Left forelimb (tissue), 1 donor: ENCODE measurements around the gene RAD50.
"Not testable (repeated sequence)": the region's sequence is repeated elsewhere in the genome, so short reads cannot be mapped to it uniquely, and the experiment has no call there.

Source experiments
- DNase-seq: peaks from one replicate; pipeline ENCODE4 v3.0.0-alpha.2; 2018; ENCODE audit warnings: low spot score

RAD50 gene

GRCh38 chr5:132675936-132676689 lies 119.3 kb downstream of the RAD50 start:
- no peak for DNase-seq

GRCh38 chr5:132677191-132677590 lies 120.4 kb downstream of the RAD50 start:
- DNase-seq, result no peak

- no peak for DNase-seq
Measured at GRCh38 chr5:132677682-132678400, 121.1 kb downstream of the RAD50 start.

- no peak for DNase-seq
Measured at GRCh38 chr5:132678735-132679134, 122.0 kb downstream of the RAD50 start.

- no peak for DNase-seq
Measured at GRCh38 chr5:132679166-132679565, 122.4 kb downstream of the RAD50 start.

GRCh38 chr5:132679717-132680380 lies 123.1 kb downstream of the RAD50 start:
- DNase-seq, result no peak

GRCh38 chr5:132680780-132681475 lies 124.2 kb downstream of the RAD50 start:
- no peak for DNase-seq

- no peak for DNase-seq
Measured at GRCh38 chr5:132681476-132681831, 124.7 kb downstream of the RAD50 start.

GRCh38 chr5:132681983-132682382 lies 125.2 kb downstream of the RAD50 start:
- DNase-seq, result no peak

- DNase-seq, result no peak
Measured at GRCh38 chr5:132684491-132684890, 127.7 kb downstream of the RAD50 start.

- DNase-seq, result no peak
Measured at GRCh38 chr5:132684922-132685720, 128.3 kb downstream of the RAD50 start.

GRCh38 chr5:132686193-132686592 lies 129.4 kb downstream of the RAD50 start:
- DNase-seq, result no peak

- DNase-seq, result no peak
Measured at GRCh38 chr5:132687995-132688394, 131.2 kb downstream of the RAD50 start.

- no peak for DNase-seq
Measured at GRCh38 chr5:132688536-132689339, 132.0 kb downstream of the RAD50 start.

- DNase-seq, result no peak
Measured at GRCh38 chr5:132689513-132689912, 132.7 kb downstream of the RAD50 start.

- DNase-seq, result no peak
Measured at GRCh38 chr5:132690156-132690555, 133.4 kb downstream of the RAD50 start.

- DNase-seq, result not testable (repeated sequence)
Measured at GRCh38 chr5:132691755-132692631, 135.2 kb downstream of the RAD50 start.

- DNase-seq, result no peak
Measured at GRCh38 chr5:132692632-132692967, 135.8 kb downstream of the RAD50 start.
